ENCODE measurements around the gene BMI1.
A peak's percentile ranks its signal among the peaks of the same experiment; 100 is the strongest.

The BMI1 gene

GRCh38 chr10:22319980-22320558 is 830 bp upstream of the BMI1 start:
- DNase-seq (ENCODE audit: low spot score) = no peak

GRCh38 chr10:22321156-22321923 is 441 bp downstream of the BMI1 start:
- peak; percentile 50 for DNase-seq (ENCODE audit: low spot score)

- DNase-seq (ENCODE audit: low spot score) = no peak
These were observed 1.2 kb downstream of the BMI1 start for GRCh38 chr10:22321924-22322640.

- DNase-seq (ENCODE audit: low spot score) = no peak
These were observed 1.8 kb downstream of the BMI1 start for GRCh38 chr10:22322641-22323160.

GRCh38 chr10:22323538-22324305 is 2.8 kb downstream of the BMI1 start:
- DNase-seq (ENCODE audit: low spot score) = no peak

- DNase-seq (ENCODE audit: low spot score) = no peak
These were observed 3.5 kb downstream of the BMI1 start for GRCh38 chr10:22324413-22324812.

GRCh38 chr10:22324893-22325271 is 4.0 kb downstream of the BMI1 start:
- no peak for DNase-seq (ENCODE audit: low spot score)

- peak; percentile 79 for DNase-seq (ENCODE audit: low spot score)
These were observed 4.6 kb downstream of the BMI1 start for GRCh38 chr10:22325272-22326144.

GRCh38 chr10:22326145-22326702 is 5.3 kb downstream of the BMI1 start:
- no peak for DNase-seq (ENCODE audit: low spot score)

- no peak for DNase-seq (ENCODE audit: low spot score)
These were observed 8.3 kb downstream of the BMI1 start for GRCh38 chr10:22329150-22329549.

- no peak for DNase-seq (ENCODE audit: low spot score)
These were observed 11.3 kb downstream of the BMI1 start for GRCh38 chr10:22332116-22332692.

- DNase-seq (ENCODE audit: low spot score) = peak; percentile 48
These were observed 12.5 kb downstream of the BMI1 start for GRCh38 chr10:22333167-22333974.

GRCh38 chr10:22333975-22334282 is 13.0 kb downstream of the BMI1 start:
- no peak for DNase-seq (ENCODE audit: low spot score)

- no peak for DNase-seq (ENCODE audit: low spot score)
These were observed 13.7 kb downstream of the BMI1 start for GRCh38 chr10:22334414-22335172.

- DNase-seq (ENCODE audit: low spot score) = peak; percentile 59
These were observed 14.5 kb downstream of the BMI1 start for GRCh38 chr10:22335173-22335933.

GRCh38 chr10:22338185-22338900 is 17.4 kb downstream of the BMI1 start:
- DNase-seq (ENCODE audit: low spot score) = no peak

GRCh38 chr10:22338931-22339330 is 18.0 kb downstream of the BMI1 start:
- DNase-seq (ENCODE audit: low spot score) = no peak

All from CD4-positive, alpha-beta T cell treated with Interleukin-6 at 100 ng/mL for 8 hours (primary cell).